OCI-M2 (cell line): ENCODE results near the gene MT1B.
"Not testable (repeated sequence)": the region's sequence is repeated elsewhere in the genome, so short reads cannot be mapped to it uniquely, and the experiment has no call there.

ENCODE experiments used
- DNase-seq: peaks from one replicate; lab custom pipeline; 2025; ENCODE audit not compliant: unreplicated experiment; lab: John Stamatoyannopoulos, UW

Gene MT1B

DNA sequence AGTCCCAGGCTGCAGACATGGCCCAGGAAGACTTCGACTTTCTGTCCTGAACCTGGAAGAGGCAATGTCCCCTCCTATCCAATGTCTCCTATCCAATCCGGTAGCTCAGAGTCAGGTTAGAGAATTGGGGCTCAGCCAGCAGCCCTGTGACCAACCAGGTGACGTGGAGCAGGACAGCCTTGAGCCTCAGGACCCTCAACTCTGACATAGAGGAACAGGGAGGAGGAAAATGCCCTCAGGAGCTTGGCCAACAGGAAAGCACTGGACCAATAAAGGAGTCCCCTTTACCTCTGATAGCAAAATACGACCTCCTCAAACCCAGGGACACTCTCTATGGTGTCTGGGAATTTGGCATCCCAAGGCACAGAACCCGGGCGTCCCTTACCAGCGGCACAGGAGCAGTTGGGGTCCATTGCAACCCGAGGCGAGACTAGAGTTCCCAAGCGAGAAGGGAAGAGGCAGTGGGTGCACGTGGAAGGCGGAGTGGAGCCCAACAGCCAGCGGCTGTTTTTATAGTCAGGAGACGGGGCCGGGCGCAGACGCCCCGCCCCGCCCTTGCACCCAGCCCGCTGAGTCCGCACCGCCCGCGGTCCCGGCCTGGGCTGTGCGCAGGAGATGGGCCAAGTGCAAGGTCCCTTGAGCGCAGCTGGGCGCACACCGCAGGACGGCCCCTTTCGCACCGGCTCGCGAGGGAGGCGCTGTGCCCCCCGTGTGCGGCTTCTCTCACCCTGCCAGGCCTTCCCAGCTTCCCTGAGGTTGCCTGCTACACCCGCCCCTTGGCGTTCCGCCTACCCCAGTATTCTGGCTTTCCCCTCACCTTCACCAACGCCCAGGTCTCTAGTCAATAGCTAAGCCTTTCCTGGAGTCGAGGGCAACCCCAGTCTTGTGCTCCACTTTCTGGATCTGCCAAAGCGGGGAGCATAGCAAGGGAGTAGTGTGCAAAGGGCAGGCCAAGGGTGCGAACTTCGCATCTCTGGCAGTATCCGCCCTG lies 16.2 kb downstream of the MT1B start, which contains the start of gene MT1G:
MT1G (minus strand) TSS at position 485 of the 991 bp plus-strand sequence; CDS start at position 413, 72 bp downstream.
- DNase-seq: no peak

DNA sequence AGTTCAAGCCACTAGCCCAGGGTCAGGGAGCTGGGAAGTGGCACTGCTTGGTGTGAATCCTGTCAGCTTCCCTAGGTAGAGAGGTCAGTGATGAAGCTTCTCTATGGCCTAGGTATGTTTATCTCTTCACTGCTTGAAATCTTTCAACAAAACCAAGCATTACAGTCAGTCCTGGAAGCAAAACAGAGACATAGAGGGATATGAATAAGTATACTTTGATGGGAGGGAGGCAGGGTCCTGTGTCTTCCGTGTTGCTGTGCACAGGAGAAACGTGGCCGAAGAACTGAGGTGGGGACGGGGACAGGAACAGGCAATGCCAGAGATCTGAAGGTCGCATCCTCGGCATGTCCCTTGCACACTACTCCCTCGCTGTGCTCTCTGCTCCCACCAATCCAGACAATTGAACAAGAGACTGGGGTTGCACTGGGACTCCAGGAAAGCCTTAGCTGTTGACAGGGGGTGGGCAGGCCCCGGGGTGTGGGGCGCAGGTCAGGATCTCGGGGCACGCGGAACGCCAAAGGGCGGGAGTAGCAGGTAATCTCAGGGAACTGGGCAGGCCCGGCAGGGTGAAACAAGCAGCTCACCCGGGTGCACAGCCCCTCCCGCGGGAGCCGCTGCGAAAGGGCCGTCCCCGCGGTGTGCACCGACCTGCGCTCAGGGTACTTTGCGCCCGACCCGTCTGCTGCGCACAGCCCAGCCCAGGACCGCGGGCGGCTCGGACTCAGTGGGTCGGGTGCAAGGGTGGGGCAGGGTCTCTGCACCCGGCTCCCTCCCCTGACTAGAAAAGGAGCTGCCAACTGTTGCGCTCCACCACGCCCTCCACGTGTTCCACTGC lies 17.5 kb downstream of the MT1B start, which contains the start of gene MT1H:
MT1H (plus strand) TSS at position 810 of the 835 bp plus-strand sequence. CDS start 71 bp downstream, outside the sequence.
- no peak for DNase-seq

DNA sequence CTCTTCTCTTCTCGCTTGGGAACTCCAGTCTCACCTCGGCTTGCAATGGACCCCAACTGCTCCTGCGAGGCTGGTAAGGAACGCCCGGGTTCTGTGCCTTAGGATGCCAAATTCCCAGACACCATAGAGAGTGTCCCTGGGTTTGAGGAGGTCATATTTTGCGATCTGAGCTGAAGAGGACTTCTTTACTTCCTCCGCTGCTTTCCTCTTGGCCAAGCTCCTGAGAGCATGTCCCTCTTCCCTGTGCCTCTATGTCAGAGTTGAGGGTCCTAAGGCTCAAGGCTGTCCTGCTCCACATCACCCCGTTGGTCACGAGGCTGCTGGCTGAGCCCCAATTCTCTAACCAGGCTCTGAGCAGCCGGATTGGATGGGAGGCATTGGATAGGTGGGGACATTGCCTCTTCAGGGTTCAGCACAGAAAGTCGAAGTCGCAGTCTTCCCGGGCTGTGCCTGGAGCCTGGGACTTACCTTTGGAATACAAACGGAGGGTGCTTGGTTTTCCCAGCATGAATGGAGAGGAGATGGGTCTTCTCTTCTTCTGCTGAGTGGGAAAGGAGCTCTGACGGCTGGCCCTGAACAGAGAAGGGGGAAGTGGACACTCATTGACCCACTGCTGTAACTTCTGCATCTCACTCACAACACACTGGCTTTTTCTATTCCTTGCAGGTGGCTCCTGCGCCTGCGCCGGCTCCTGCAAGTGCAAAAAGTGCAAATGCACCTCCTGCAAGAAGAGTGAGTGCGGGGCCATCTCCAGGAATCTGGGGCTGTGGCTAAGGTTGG lies 18.3 kb downstream of the MT1B start:
- DNase-seq: no peak

DNA sequence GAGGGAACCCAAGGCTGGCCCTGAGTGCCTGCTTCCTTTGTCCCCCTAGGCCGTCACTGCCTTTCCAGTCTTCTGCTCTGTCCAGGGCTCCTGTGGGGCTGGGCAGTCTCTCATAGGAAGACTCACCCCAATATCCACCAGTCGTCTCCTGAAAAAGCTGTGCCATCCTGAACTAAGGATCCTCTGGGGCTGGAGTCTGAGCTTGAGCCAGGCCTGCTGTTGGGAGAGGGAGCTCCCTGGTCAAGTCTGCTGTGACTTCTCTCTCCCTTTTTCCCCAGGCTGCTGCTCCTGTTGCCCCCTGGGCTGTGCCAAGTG lies 18.9 kb downstream of the MT1B start:
- DNase-seq: no peak

DNA sequence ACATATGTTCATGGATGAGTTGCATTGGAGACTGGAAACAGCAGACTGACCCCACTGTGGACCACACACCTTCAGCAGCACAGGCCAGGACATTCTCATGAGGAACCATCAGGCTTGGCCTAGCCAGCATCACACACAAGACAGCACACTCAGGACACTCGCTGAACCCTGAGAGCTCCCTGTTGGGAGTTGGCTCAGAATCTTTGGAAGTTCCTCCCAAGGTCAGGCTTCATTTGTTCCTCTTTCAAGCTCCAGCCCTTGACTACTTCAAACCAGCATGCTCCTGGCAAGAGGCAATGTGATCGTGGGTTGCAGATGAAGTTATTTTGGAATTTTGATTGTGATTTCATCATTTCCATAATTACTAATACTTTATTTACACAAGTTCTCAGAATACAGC lies 20.0 kb downstream of the MT1B start:
- DNase-seq: not testable (repeated sequence)

DNA sequence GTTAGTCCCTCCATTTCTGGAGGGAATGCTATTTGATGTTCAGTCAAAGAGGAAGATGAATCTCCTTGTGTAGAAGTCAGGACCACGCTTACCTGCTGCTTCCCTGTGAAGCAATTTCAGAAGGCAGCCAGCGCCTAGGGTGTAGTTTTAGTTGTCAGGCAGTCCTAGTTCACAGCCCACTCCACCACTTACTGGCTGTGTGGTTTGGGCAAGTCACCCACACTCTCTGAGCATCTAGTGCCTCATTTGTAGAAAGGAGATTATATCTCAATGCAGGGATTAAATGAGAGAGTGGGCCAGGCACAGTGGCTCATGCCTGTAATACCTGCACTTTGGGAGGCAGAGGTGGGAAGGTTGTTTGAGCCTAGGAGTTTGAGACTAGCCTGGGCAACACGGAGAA lies 20.5 kb downstream of the MT1B start:
- not testable (repeated sequence) for DNase-seq

DNA sequence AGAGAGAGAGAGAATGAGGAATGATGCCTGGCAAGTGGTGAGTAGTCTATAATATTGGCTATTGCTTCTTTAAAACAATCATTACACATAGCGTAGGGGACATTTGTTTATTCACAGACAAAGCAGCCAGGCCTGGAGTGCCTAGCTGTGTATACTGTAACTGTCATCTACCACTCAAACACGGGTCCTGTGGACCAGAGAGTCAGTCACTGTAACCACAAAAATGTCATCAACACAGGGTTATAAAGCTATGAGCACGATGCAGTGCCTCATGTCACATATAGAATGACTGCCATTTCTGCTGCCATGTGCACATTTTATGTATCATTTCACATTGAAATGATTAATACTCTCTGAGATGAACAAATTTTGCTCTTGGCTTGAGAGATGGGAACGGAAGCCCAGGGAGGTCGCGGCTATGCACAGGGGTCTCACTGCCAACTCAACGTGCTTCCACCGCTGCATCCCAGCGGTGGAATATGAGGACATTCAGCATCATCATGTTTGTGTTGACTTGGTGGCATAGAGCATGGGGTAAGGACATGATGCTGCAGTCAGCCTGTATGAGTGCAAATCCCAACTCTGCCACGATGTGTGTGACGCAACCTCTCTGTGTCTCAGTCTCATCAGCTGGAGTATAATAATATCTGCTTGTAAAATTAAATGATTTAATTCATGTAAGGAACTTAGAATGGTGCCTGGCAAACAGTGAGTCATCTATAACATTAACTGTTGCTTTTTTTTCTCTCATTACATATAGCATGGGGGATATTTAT lies 21.3 kb downstream of the MT1B start:
- DNase-seq: no peak

DNA sequence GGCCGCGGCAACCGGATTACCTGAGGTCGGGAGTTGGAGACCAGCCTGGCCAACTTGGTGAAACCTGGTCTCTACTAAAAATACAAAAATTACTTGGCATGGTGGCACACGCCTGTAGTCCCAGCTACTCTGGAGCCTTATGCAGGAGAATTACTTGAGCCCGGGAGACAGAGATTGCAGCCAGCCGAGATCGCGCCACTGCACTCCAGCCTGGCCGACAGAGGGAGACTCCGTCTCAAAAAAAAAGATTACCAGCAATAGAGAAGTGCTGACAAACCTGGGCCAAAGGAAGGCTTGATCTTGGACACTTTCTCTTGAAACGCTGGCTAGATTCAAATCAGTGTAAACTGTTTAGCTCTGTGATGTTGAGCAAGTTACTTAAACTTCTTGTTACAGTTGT lies 22.2 kb downstream of the MT1B start:
- no peak for DNase-seq

DNA sequence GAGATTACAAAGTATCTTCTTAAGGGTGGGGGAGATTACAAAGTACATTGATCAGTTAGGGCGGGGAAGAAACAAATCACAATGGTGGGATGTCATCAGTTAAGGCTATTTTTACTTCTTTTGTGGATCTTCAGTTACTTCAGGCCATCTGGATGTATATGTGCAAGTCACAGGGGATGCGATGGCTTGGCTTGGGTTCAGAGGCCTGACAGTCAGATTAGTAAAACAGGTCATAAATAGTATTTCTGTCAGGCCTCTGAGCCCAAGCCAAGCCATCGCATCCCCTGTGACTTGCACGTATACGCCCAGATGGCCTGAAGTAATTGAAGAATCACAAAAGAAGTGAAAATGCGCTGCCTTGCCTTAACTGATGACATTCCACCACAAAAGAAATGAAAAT lies 22.9 kb downstream of the MT1B start:
- not testable (repeated sequence) for DNase-seq

DNA sequence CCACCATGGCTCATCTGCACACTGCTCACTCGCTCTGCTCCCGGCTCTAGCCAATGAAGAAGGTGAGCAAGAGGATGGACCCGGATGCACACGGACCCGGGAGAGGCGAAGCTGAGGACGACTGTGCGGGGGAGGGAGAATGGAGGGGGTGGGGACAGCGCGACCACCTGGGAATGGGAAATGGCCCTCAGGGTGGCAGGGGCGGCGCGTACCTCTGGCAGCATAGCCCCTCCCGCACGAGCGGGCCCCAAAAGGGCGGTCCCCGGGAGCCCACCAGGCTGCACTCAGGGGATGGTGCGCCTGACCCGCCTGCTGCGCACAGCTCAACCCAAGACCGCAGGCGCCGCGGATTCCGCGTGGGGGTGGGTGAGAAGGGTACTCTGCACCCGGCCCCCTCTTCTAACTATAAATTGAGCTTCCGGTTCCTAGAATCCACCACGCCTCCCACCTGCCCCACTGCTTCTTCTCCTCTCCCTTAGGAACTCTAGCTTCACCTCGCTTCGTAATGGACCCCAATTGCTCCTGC lies 24.1 kb downstream of the MT1B start:
- no peak for DNase-seq

DNA sequence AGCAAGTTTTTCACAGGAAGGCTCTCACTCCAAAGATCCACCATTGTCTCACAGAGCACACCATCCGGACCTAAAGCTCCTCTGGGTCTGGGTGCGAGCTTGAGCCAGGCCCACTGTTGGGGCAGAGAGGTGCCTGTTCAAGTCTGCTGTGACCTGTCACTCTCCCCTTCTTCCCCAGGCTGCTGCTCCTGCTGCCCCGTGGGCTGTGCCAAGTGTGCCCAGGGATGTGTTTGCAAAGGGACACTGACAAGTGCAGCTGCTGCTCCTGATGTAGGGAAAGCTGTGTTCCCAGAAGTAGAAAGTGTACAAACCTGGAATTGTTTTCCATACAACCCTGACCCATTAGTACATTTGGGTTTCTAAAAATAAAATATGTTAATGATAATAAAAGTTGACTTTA lies 25.8 kb downstream of the MT1B start:
- no peak for DNase-seq

DNA sequence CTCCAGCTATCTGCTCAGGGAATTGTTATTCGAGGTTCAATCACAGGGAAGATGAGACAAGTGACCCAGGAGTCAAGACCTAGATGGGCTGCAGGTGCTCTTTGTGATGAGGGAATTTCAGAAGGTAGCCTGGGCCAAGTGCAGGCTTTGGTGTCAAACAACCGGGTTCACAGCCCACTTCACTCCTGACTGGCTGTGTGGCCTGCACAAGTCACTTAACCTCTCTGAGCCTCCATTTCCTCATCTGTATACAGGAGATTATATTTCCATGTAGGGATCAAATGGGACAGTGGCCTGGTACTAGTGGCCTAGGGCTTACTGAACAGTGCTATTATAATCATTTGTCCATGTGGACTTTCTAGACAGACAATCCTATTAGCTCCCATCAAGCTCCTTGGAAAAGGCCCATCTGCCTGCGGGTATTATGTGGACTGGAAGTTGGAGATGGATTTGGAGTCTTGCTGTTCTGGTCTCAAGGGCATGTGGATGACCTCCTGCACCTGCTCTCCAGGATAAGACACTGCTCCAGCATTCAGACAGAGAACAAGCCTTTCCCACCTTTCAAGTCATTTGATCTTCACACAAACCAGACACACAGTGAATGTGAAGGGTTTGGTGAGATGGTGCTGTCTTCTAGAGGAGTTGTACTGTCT lies 27.5 kb downstream of the MT1B start:
- DNase-seq: no peak

DNA sequence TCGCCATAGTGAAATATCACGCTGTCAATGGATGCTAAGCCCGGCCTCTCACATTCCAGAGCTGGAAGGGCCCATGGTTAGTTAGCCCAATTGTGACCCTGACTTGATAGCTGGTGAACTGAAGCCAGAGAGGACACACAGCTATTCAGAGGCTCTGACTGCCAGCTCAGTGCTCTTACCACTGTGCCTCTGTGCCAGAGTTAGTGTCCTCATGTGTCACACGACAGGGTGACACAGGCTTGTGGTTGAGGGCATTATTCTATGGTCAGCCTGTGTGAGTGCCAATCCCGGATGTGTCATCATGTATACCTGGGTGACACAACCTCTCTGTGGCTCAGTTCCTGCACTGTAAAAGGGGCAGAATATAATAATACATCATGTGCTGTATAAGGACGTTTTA lies 28.1 kb downstream of the MT1B start:
- DNase-seq: no peak

DNA sequence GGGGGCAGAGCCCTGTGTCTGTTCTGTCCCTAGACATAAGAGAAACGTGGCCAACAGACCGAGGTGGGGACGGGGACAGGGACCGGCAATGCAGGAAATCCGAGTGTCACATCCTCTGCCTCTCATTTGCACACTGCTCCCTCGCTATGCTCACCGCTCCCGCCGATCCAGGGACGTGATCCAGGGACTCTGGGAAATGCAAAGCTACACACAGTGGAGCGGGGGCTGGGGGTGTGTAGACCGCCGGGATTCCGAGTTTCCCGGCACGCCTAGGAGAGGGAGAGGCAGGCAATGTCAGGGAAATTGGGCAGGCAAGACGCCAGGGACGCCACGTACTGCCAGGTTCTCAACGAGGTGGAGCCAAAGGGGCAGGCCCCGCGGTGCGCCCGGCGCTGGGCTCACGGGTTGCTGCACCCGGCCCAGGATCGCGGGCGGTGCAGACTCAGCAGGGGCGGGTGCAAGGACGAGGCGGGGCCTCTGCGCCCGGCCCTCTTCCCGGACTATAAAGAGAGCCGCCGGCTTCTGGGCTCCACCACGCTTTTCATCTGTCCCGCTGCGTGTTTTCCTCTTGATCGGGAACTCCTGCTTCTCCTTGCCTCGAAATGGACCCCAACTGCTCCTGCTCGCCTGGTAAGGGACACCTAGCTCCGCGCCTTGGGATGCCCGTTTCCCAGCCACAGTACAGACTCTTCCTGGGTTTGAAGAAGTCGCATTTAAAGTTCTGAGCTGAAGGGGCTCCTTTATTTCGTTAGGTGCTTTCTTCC lies 30.4 kb downstream of the MT1B start, which contains the start of gene MT1X:
MT1X (plus strand) TSS at position 532 of the 764 bp plus-strand sequence; CDS start at position 603, 71 bp downstream.
- peak; percentile 25 for DNase-seq

DNA sequence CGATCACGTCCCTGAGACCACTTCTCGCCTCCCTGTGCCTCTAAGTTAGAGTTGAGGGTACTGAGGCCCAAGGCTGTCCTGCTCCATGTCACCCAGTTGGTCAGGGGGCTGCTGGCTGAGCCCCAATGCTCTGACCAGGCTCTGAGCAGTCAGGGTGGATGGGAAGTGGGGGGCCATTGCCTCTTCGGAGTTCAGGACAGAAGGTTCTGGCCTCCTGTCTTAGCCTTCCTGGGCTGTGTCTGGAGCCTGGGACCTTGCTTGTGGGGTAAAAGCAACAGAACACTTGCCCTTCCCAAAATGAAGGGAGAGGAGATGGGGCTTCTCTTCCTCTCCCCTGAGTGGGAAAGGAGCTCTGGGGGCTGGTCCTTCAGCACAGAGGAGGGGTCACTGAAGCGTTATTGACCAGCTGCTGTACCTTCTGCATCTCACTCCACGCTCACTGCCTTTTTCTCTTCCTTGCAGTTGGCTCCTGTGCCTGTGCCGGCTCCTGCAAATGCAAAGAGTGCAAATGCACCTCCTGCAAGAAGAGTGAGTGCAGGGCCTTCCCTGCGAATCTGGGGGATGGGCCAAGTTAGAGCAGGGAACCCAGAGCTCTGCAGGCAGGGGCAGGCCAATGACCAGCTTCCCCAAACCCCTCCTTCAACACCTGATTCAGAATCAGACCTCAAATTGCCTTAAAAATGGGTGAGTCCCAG lies 31.2 kb downstream of the MT1B start:
- DNase-seq: no peak

DNA sequence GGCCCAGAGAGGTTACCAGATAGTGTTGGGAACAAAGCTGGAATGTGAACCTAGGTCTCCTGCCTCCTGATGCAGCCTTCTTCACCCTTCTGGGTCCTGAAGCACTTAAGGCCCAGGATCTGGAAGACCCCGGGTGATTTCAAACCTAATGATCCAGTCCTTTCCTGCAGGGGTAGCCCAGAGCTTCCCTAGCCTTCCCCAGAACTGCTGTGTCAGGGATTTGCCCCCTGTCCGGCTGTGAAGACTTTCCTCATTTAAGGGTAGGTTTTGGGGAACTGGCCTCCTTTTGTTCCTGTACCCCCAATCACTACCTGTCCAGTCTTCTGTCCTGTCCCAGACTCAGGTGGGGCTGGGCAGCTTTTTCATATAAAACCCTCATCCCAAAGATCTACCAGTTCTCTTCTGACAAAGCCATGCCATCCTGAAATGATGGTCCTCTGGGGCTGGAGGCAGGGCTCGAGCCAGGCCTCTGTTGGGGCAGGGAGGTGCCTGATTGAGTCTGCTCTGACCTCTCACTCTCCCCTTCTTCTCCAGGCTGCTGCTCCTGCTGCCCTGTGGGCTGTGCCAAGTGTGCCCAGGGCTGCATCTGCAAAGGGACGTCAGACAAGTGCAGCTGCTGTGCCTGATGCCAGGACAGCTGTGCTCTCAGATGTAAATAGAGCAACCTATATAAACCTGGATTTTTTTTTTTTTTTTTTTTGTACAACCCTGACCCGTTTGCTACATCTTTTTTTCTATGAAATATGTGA lies 31.9 kb downstream of the MT1B start:
- no peak for DNase-seq

DNA sequence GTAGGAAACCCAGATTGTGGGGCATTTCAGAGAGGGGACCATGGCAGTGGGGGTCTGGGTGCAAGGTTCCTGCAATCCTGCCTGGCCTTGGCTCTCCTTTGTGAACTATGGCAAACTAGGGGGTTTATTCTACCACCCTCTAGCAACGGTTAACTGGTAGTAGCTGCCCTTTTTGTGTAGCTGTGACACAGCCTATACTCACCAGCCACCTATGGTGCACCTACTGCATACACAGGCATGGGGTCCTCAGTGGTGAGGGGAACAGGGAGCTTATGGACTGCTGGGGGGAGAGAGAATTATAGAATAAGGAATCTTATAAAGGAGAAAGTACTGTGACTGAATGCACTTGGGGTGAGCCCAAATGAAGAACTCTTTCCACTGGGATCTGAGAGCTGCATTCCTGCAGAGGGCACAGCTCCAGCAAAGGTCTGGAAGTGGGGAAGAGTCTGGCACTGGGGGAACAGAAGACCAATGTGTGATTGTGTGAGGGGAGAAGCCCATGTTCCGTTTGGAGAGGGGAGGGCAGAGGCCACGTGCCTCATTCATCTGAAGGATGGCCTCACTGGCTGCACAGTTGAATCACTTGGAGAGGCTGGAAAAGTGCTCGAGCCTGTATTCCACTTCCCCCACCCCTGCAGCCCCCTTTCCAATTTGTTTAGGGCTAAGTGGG lies 32.7 kb downstream of the MT1B start:
- DNase-seq: no peak
